NT2/D1 (cell line): ENCODE data around the gene PRKACB.
A peak's percentile ranks its signal among the peaks of the same experiment; 100 is the strongest.
"Not testable (repeated sequence)": the region's sequence is repeated elsewhere in the genome, so short reads cannot be mapped to it uniquely, and the experiment has no call there.

Experiments
- DNase-seq: peaks from one replicate; pipeline ENCODE4 v3.0.0-alpha.2; 2011; ENCODE audit warnings: low read depth, low spot score
- H3K27me3 ChIP-seq: 2 replicates; pipeline ENCODE4 v1.6.0; 2011; ENCODE audit warnings: mild to moderate bottlenecking; ENCODE audit not compliant: insufficient read length, insufficient read depth
- H3K36me3 ChIP-seq: 2 replicates; pipeline ENCODE4 v1.6.1; 2011; ENCODE audit warnings: mild to moderate bottlenecking, low read length, mixed read lengths; ENCODE audit not compliant: insufficient read depth, insufficient read length
- H3K4me1 ChIP-seq: 2 replicates; pipeline ENCODE4 v1.5.1; 2011; ENCODE audit not compliant: insufficient read depth, insufficient read length
- H3K4me3 ChIP-seq: 2 replicates; pipeline ENCODE4 v1.5.1; 2011; ENCODE audit warnings: low read depth; ENCODE audit not compliant: insufficient read length
- H3K9ac ChIP-seq: 2 replicates; pipeline ENCODE4 v1.6.0; 2011; ENCODE audit warnings: low read depth; ENCODE audit not compliant: insufficient read length
- H3K9me3 ChIP-seq: 2 replicates; pipeline ENCODE4 v1.5.1; 2011; ENCODE audit warnings: mild to moderate bottlenecking, low read length; ENCODE audit not compliant: insufficient read depth
- SUZ12 ChIP-seq: IDR thresholded peaks from 2 replicates; pipeline ENCODE4 v1.6.1; 2011; ENCODE audit not compliant: insufficient read length, insufficient read depth; ENCODE audit errors: extremely low read depth
- YY1 ChIP-seq: IDR thresholded peaks from 2 replicates; pipeline ENCODE4 v1.6.1; 2011; ENCODE audit not compliant: insufficient read length, insufficient read depth
- ZNF274 ChIP-seq: IDR thresholded peaks from 2 replicates; pipeline ENCODE4 v1.6.1; 2011; ENCODE audit warnings: mild to moderate bottlenecking, low read depth, low read length

Gene PRKACB

DNA sequence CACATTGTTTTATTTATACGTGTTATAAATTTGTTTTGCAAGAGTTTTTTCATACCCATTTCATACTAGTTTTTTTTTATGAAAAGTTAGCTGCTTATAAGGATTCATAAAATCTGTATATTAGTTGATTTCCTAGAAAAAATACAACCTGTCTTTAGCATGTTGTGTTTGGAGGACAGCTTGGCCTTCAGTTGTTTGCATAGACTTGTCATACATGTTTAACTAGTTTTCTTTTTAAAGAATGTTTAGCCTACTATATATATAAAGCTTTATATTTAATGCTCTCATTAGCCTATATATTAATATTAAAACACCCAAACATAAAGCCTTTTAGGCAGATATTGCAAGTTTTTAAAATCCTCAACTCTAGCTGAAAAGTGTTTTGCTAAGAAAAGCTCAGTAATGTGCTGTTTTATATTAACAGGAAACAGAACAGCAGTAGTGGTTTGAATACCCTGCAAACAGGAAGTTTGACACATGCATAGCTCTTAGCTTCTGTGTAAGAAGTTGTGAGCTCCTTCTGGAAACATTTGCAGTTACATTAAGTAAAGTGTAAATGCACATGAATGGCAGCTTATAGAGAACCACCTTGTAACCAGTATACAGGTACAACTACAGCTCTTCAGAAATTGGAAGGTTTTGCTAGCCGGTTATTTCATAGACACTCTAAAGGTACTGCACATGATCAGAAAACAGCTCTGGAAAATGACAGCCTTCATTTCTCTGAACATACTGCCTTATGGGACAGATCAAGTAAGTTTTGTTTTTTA lies at the start of gene PRKACB:
Gene PRKACB (plus strand): TSS at position 476 of the 770 bp plus-strand sequence. CDS start 91 bp downstream, at position 567.
- TF ChIP-seq ZNF274 (no peak), SUZ12 (no peak), YY1 (no peak)
- H3K27me3 ChIP-seq = no peaks in the 10 kb centered on the region
- no peaks in the 10 kb centered on the region for H3K4me1 ChIP-seq
- H3K9me3 ChIP-seq = no peaks in the 10 kb centered on the region
- H3K9ac ChIP-seq = no peak within 1 kb of the TSS
- H3K36me3 ChIP-seq = no peaks in the 10 kb centered on the region
- H3K4me3 ChIP-seq = no peak within 1 kb of the TSS
- DNase-seq = no peak

DNA sequence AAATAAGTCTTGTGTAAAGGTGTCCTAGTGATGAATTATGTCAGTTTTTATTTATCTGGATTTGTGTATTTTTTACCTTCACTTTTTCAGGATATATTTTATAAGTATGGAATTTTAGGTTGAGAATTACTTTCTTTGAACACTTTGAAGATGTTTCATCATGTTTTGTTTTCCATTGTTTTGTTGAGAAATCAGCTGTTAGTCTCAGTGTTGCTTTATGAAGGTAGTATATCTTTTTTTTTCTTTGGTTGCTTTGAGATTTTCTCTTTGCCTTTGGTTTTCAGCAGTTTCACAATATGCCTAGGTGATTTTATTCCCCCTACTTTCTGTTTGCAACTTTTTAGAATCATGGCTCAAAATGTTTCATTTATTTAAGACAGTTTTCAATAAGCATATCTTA lies 48.8 kb upstream of the PRKACB start:
- Histone ChIP-seq H3K27me3 (no peaks in the 10 kb centered on the region), H3K9ac (no peak overlapping the region), H3K36me3 (no peaks in the 10 kb centered on the region), H3K4me1 (no peaks in the 10 kb centered on the region), H3K4me3 (no peak overlapping the region), H3K9me3 (peaks cover 15% of the 10 kb centered on the region)
- no peak for DNase-seq
- TF ChIP-seq ZNF274 = no peak
- TF ChIP-seq SUZ12 = no peak
- no peak for TF ChIP-seq YY1

DNA sequence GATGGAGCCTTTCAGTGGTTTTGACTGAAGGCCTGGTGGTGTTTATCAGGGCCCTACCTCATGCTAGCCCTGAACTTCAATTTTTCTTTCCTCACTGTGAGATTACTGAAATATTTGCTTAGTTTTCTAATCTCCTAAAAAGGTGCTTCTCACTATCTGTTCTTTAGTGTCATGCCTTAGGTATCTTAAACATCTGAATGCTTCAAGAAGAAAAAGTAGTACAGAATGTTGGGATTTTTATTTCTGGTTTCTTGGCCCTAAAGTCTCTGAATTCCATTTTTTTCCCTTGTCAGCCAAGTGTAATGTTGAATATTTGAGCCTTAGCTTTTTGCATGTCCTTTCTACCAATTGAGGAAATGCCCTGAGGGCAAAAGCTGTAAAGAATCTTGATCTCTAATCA lies 47.9 kb upstream of the PRKACB start:
- Histone ChIP-seq H3K9ac (no peak overlapping the region), H3K36me3 (no peaks in the 10 kb centered on the region), H3K27me3 (no peaks in the 10 kb centered on the region), H3K9me3 (peaks cover 15% of the 10 kb centered on the region), H3K4me1 (no peaks in the 10 kb centered on the region), H3K4me3 (no peak overlapping the region)
- TF ChIP-seq YY1 = no peak
- TF ChIP-seq ZNF274 = no peak
- no peak for TF ChIP-seq SUZ12
- DNase-seq = no peak

DNA sequence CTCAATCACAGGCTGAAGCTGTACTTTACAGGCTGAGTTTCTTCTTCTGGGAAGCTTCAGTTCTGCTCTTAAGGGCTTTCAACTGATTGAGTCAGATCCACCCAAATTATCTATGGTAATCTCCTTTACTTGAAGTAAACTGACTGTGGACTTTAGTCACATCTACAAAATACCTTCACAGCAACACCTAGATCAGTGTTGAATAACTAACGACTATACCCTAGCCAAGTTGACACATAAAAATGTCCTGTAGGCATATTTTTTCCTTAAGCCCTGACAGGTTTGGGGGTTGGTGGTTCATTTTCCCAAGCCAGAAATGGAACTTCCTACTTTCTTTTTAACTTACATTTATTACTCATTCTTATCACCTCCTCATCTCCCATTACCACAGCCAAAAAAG lies 42.9 kb upstream of the PRKACB start:
- Histone ChIP-seq H3K36me3 (no peaks in the 10 kb centered on the region), H3K4me1 (no peaks in the 10 kb centered on the region), H3K4me3 (no peak overlapping the region), H3K9me3 (peaks cover 4% of the 10 kb centered on the region), H3K27me3 (no peaks in the 10 kb centered on the region), H3K9ac (no peak overlapping the region)
- no peak for TF ChIP-seq SUZ12
- no peak for TF ChIP-seq YY1
- no peak for TF ChIP-seq ZNF274
- no peak for DNase-seq

DNA sequence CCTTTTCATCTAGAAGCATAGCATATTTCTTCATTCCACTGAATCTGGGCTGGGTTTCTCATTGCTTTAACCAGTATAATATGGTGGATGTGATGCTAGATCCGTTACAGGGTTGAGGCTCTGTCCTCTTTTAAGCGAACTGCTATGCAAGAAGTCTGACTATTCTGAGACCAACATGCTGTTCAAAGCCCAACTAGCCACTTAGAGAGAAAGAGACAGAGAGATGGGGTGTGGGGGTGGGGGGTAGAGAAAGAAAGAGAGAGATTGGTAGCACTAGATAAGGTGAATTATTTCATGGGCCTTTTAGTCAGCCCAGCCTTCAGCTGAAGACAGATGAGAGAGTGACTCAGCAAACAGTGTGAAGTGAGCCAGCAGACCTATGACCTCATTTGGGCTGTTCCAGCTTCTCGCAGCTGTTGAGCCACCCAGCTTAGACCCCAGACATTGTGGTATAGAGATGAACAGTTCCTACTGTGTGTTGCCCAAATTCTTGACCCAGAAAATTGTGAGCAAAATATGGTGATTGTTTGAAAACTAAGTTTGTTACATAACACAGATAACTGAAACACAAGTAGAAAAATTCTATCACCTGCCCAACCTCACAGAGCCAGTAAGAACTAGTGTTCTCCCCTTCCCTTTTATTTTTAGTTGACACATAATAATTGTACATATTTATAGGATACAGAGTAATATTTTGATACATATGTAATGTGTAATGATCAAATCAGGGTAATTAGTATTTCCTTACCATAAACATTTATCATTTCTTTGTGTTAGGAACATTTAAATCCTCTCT lies 40.7 kb upstream of the PRKACB start:
- Histone ChIP-seq H3K27me3 (no peaks in the 10 kb centered on the region), H3K36me3 (no peaks in the 10 kb centered on the region), H3K4me1 (no peaks in the 10 kb centered on the region), H3K4me3 (no peak overlapping the region), H3K9me3 (peaks cover 5% of the 10 kb centered on the region; the same call in 1 of the 2 replicates), H3K9ac (no peak overlapping the region)
- TF ChIP-seq YY1 (no peak), SUZ12 (no peak)
- peak; percentile 32 for DNase-seq

DNA sequence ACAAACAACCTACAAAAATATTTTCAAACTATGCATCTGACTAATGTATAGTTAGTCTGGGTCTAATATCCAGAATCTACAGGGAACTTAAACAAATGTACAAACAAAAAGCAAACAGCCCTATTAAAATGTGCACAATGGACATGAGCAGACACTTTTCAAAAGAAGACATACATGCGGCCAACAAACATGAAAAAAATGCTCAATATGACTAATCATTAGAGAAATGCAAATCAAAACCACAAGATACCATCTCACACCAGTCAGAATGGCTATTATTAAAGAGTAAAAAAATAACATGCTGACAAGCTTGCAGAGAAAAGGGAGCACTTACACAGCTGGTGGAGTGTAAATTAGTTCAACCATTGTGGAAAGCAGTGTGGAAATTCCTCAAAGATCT lies 36.5 kb upstream of the PRKACB start:
- H3K4me1 ChIP-seq, H3K27me3 ChIP-seq, H3K36me3 ChIP-seq, H3K4me3 ChIP-seq, H3K9me3 ChIP-seq, H3K9ac ChIP-seq, DNase-seq: not testable (repeated sequence)

DNA sequence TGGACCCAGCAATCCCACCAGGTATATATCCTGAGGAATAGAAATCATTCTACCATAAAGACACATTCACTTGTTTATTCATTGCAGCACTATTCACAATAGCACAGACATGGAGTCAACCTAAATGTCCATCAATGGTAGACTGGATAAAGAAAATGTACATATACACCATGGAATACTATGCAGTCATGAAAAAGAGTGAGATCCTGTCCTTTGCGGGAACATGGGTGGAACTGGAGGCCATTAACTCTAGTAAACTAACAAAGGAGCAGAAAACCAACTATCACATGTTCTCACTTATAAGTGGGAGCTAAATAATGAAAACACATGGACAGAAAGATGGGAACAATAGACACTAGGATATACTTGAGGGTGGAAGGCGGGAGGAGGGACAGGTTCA lies 36.1 kb upstream of the PRKACB start:
- H3K9me3 ChIP-seq = peaks cover 5% of the 10 kb centered on the region; the same call in 1 of the 2 replicates
- no peak overlapping the region for H3K9ac ChIP-seq
- H3K4me3 ChIP-seq = no peak overlapping the region
- no peaks in the 10 kb centered on the region for H3K36me3 ChIP-seq
- DNase-seq = no peak
- no peaks in the 10 kb centered on the region for H3K27me3 ChIP-seq
- no peak for TF ChIP-seq YY1
- TF ChIP-seq ZNF274 = no peak
- no peak for TF ChIP-seq SUZ12
- no peaks in the 10 kb centered on the region for H3K4me1 ChIP-seq
